Activated T-cell treated with anti-CD3 and anti-CD28 coated beads, Interleukin-2, amount 50 U/mL, for 1 hour (primary cell): Measurements from ENCODE around the gene ATP5MK.
"Not testable (repeated sequence)": the region's sequence is repeated elsewhere in the genome, so short reads cannot be mapped to it uniquely, and the experiment has no call there.

Experiments
- DNase-seq: peaks from one replicate; pipeline ENCODE4 v3.0.0-alpha.2; 2020

The ATP5MK gene

GRCh38 chr10:103395754-103396066 lies 565 bp downstream of the ATP5MK start:
- DNase-seq, result no peak

DNA sequence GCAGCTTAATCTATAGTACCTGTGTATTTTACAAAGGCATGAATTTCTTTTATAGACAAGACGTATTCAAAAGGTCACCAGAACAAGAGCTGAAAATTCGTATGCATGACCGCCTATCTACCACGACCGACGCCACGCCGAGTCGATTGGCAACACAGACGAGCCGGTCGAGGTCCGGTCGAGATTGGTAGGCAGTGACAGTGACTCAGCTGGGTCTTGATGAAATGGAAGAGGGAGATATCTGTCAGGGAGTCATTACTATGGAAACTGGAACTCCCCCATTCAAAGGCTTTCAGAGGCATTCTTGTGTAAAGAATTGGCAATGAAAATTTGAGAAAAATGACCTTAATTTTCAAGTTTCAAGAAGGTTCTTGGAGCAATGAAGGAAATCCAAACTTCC lies 2.1 kb downstream of the ATP5MK start:
- no peak for DNase-seq

GRCh38 chr10:103382769-103383168 lies 13.5 kb downstream of the ATP5MK start:
- no peak for DNase-seq

DNA sequence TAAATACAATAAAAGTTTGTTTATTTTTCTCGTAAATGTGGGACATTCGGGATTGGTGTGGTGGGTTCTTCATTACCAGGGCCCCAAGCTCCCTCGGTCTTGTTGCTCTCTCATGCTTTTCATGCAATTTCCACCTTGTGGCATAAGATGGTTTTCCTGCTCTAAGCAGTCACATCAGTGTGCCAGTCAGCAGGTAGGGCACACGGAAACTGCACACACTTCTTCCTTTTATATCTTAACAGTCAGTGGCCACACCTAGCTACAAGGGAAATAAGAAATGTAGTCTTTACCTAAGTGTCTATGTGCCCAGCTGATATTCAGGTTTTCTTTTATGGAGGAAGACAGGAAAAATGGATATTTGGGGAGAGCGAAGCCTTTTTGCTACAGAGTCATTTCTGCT lies 22.0 kb downstream of the ATP5MK start:
- DNase-seq, result no peak

DNA sequence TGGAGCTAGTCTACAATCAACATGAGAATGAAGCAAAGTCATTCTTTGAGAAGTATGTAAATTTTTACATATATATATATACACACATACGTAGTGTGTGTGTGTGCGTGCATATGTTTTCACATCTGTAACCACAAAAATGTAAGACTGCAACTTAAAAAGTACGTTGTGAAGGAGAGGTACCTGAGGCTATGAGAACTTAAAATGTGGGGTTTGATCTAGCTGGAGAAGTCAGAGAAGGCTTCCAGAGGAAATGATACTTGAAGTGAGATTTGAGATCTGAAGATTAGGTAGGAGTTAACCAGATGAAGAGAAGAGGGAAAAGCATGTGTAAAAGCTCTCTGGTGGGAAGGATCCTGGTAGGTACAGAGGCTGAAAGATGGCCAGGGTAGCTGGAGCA lies 22.7 kb downstream of the ATP5MK start:
- no peak for DNase-seq

GRCh38 chr10:103367782-103368518 lies 28.3 kb downstream of the ATP5MK start, which contains the start of gene TAF5:
Gene TAF5 (plus strand): TSS chr10:103367976. CDS start chr10:103367990, 14 bp downstream.
- peak; percentile 85 for DNase-seq

DNA sequence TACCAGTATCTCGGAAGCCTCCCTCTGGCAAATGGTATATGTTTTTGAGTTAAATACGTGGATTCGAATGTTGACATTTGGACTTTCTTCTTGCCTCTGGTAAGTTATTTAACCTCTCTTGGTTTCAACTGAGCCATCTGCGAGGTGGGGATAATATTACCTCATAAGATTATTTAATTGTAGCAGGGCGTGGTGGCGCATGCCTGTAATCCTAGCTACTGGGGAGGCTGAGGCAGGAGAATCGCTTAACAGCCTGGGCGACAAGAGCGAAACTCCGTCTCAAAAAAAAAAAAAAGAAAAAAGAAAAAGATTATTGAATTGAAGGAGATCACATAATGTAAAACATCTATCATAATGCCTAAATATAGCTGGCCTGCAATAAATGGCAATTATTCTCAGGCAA lies 28.9 kb downstream of the ATP5MK start:
- DNase-seq, result no peak

GRCh38 chr10:103360791-103361190 lies 35.5 kb downstream of the ATP5MK start:
- not testable (repeated sequence) for DNase-seq

DNA sequence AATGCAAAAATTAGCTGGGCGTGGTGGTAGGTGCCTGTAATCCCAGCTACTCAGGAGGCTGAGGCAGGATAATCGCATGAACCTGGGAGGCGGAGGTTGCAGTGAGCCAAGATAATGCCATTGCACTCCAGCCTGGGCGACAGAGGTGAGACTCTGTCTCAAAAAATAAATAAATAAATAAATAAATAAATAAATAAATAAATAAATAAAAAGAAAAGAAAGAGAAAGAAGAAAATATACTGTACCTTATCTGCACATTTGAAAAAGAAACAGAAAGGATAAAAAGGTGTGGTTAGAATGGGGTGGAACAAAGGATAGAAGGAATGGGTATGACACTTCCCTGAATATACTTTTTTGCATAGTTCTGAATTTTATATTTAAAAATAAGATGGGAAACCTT lies 36.8 kb downstream of the ATP5MK start:
- DNase-seq, result not testable (repeated sequence)

- no peak for DNase-seq
Observed at GRCh38 chr10:103355906-103356599, 40.2 kb downstream of the ATP5MK start.

- not testable (repeated sequence) for DNase-seq
Observed at GRCh38 chr10:103354567-103354966, 41.7 kb downstream of the ATP5MK start.

- no peak for DNase-seq
Observed at GRCh38 chr10:103353281-103353680, 43.0 kb downstream of the ATP5MK start.

GRCh38 chr10:103350517-103351260 lies 45.6 kb downstream of the ATP5MK start, which contains the start of gene PCGF6:
Gene PCGF6 (minus strand): TSS chr10:103351140. CDS start chr10:103351066, 74 bp downstream.
- peak; percentile 77 for DNase-seq

- DNase-seq, result no peak
Observed at GRCh38 chr10:103350175-103350516, 46.1 kb downstream of the ATP5MK start.
